IPS-18a (cell line): ENCODE measurements around the gene CITED4.
"Not testable (repeated sequence)": the region's sequence is repeated elsewhere in the genome, so short reads cannot be mapped to it uniquely, and the experiment has no call there.

Experiments
- H3K27ac ChIP-seq: one replicate; pipeline ENCODE4 v1.5.1; 2013; ENCODE audit warnings: low read length
- H3K27me3 ChIP-seq: one replicate; pipeline ENCODE4 v1.6.1; 2013; ENCODE audit warnings: mild to moderate bottlenecking, low read length; ENCODE audit not compliant: control insufficient read depth, insufficient read depth
- H3K36me3 ChIP-seq: one replicate; pipeline ENCODE4 v1.6.1; 2013; ENCODE audit warnings: low read depth, low read length; ENCODE audit not compliant: control insufficient read depth
- H3K4me1 ChIP-seq: one replicate; pipeline ENCODE4 v1.6.1; 2013; ENCODE audit warnings: low read depth, low read length; ENCODE audit not compliant: control insufficient read depth
- H3K4me3 ChIP-seq: one replicate; pipeline ENCODE4 v1.5.1; 2013; ENCODE audit warnings: low read length
- H3K9ac ChIP-seq: one replicate; pipeline ENCODE4 v1.6.1; 2013; ENCODE audit warnings: mild to moderate bottlenecking, low read length, moderate library complexity
- H3K9me3 ChIP-seq: one replicate; pipeline ENCODE4 v1.6.1; 2013; ENCODE audit warnings: low read depth, low read length; ENCODE audit not compliant: control insufficient read depth

The CITED4 gene

DNA sequence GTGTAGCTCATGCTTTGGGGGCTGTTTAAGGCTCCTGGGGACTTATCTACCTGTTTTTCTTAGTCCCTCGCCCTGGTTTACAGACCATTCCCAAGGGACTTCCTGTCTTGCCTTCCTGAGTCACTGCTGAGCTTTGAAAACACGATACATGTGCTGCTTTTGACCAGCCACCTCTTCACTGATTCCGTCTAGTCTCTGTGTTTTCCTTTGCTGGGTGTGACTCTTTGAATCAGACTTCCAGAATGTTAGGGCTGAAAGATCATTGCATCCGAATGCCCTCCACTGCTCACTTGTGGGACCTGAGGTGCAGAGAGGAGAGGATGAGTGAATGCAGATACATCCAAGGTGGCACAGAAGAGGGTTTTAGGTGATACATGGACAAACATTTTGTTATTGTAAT, 35.4 kb upstream of the CITED4 start:
- peaks cover 3% of the 10 kb centered on the region for H3K4me1 ChIP-seq
- H3K9ac ChIP-seq, result no peak overlapping the region
- H3K4me3 ChIP-seq, result no peak overlapping the region
- H3K27ac ChIP-seq, result no peak overlapping the region
- H3K36me3 ChIP-seq, result no peaks in the 10 kb centered on the region
- H3K9me3 ChIP-seq, result no peaks in the 10 kb centered on the region
- H3K27me3 ChIP-seq, result no peaks in the 10 kb centered on the region

DNA sequence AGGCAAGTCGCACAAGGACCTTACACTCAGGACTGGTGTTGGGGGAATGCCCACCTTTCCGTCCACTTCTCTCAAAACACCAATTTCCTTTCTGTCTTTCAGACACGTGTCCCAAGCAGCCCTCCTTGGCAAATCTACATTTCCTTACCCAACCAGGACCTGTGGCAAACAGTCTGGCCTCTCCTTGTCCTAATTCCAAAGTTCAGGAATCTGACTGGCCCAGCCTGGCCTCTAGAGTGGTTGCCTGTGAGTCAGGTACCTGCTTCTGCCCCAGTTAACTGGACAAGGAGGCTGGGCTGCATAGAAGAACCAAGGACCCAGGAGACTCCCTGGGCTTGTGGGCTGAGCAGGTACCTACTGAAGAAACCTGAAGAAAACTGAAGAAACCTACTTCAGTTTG, 34.3 kb upstream of the CITED4 start:
- Histone ChIP-seq H3K9me3 (no peaks in the 10 kb centered on the region), H3K27me3 (no peaks in the 10 kb centered on the region), H3K9ac (no peak overlapping the region), H3K27ac (no peak overlapping the region), H3K4me3 (no peak overlapping the region), H3K36me3 (no peaks in the 10 kb centered on the region), H3K4me1 (peaks cover 3% of the 10 kb centered on the region)

DNA sequence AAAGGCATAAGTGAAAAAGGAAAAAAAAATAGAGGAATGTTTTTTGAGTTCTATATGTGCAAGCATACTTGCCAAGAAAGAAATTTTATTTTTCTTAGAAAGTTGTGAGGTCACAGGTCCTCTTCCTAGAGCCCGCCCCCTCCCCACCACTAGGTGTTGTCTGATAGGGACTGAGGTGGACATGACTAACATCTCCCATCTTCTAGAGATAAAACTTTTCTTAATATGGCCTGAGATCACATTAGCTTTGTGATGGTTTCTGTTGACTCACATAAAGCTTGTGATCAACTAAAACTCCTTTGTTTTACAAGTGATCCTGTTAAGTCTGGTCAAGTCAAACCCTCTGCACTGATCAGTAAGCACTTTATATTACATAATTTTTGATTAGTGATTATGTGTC, 33.4 kb upstream of the CITED4 start:
- H3K27ac ChIP-seq, result no peak overlapping the region
- H3K4me3 ChIP-seq, result no peak overlapping the region
- H3K4me1 ChIP-seq, result peaks cover 3% of the 10 kb centered on the region
- H3K27me3 ChIP-seq, result no peaks in the 10 kb centered on the region
- no peak overlapping the region for H3K9ac ChIP-seq
- no peaks in the 10 kb centered on the region for H3K36me3 ChIP-seq
- no peaks in the 10 kb centered on the region for H3K9me3 ChIP-seq

DNA sequence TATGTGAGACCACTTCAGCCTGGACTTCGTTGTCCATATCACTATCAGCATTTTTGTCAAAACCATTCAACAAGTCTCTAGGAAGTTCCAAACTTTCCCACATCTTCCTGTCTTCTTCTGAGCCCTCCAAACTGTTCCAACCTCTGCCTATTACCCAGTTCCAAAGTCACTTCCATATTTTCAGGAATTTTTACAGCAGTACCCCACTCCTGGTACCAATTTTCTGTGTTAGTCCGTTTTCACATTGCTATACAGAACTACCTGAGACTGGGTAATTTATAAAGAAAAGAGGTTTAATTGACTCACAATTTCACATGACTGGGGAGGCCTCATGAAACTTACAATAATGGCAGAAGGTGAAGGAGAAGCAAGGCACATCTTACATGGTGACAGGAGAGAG, 32.7 kb upstream of the CITED4 start:
- not testable (repeated sequence) for H3K36me3 ChIP-seq, H3K9ac ChIP-seq, H3K4me1 ChIP-seq, H3K9me3 ChIP-seq, H3K27me3 ChIP-seq, H3K27ac ChIP-seq, H3K4me3 ChIP-seq

DNA sequence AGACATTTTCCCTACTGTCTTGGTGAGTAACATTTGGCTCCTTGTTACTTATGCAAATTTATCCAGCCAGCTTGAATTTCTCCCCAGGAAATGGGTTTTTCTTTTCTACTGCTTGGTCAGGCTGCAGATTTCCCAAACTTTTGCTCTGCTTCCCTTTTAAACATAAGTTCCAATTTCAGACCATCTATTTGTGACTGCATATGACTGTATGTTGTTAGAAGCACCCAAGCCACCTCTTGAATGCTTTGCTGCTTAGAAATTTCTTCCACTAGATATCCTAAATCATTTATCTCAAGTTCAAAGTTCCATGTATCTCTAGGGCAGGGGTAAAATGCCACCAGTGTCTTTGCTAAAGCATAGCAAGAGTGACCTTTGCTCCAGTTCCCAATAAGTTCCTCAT, 32.3 kb upstream of the CITED4 start:
- no peaks in the 10 kb centered on the region for H3K9me3 ChIP-seq
- no peaks in the 10 kb centered on the region for H3K36me3 ChIP-seq
- no peak overlapping the region for H3K4me3 ChIP-seq
- H3K27ac ChIP-seq, result no peak overlapping the region
- H3K4me1 ChIP-seq, result peaks cover 2% of the 10 kb centered on the region
- H3K27me3 ChIP-seq, result no peaks in the 10 kb centered on the region
- no peak overlapping the region for H3K9ac ChIP-seq

DNA sequence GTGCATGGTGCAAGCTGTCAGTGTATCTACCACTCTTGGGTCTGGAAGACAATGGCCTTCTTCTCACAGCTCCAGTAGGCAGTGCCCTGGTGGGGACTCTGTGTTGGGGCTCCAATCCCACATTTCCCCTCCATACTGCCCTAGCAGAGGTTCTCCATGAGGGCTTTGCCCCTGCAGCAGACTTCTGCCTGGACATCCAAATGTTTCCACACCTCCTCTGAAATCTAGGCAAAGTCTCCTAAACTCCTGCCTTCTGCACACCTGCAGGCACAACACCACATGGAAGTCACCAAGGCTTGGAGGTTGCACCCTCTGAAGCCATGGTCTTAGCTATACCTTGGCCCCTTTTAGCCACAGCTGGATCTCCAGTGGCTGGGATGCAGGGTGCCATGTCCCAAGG, 31.8 kb upstream of the CITED4 start:
- Histone ChIP-seq H3K4me3 (no peak overlapping the region), H3K27ac (no peak overlapping the region), H3K9ac (no peak overlapping the region), H3K4me1 (no peaks in the 10 kb centered on the region), H3K27me3 (no peaks in the 10 kb centered on the region), H3K36me3 (no peaks in the 10 kb centered on the region), H3K9me3 (no peaks in the 10 kb centered on the region)

DNA sequence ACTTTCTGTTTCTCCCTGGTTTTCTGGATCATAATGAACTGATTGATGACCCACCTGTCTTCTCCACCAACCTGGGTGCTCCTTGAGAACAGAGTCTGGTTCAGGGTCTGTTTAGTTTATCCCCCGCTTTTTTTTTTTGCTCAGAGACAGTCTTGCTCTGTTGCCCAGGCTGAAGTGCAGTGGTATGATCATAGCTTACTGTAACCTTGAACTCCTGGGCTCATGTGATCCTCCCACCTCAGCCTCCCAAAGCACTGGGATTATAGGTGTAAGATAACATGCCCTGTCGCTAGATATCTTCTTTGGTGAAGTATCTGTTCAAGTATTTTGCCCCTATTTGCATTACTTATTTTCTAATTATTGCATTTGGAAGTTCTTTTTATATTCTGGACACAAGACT, 30.2 kb upstream of the CITED4 start:
- no peaks in the 10 kb centered on the region for H3K4me1 ChIP-seq
- H3K27ac ChIP-seq, result no peak overlapping the region
- H3K27me3 ChIP-seq, result no peaks in the 10 kb centered on the region
- H3K36me3 ChIP-seq, result no peaks in the 10 kb centered on the region
- no peaks in the 10 kb centered on the region for H3K9me3 ChIP-seq
- H3K9ac ChIP-seq, result no peak overlapping the region
- no peak overlapping the region for H3K4me3 ChIP-seq

DNA sequence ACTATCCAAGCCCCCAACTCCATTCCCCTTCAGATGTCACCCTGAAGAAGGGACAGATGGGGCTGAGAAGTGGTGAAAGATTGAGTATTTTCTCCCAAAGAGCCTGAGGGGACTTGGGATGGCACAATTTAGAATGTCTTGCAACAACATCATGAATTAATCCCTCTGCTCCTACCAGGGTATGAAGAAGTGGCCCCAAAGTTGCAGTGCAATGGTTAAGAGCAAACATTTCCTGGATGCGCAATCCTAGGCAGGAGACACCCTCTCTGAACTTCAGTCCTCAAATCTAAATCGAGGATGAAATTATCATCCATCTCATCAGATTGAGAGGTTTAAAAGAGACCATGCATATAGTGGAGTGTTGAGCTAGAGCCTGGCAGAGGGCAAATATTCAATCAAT, 28.6 kb upstream of the CITED4 start:
- H3K9me3 ChIP-seq, result no peaks in the 10 kb centered on the region
- no peaks in the 10 kb centered on the region for H3K4me1 ChIP-seq
- no peaks in the 10 kb centered on the region for H3K27me3 ChIP-seq
- no peaks in the 10 kb centered on the region for H3K36me3 ChIP-seq
- H3K9ac ChIP-seq, result no peak overlapping the region
- H3K27ac ChIP-seq, result no peak overlapping the region
- no peak overlapping the region for H3K4me3 ChIP-seq

DNA sequence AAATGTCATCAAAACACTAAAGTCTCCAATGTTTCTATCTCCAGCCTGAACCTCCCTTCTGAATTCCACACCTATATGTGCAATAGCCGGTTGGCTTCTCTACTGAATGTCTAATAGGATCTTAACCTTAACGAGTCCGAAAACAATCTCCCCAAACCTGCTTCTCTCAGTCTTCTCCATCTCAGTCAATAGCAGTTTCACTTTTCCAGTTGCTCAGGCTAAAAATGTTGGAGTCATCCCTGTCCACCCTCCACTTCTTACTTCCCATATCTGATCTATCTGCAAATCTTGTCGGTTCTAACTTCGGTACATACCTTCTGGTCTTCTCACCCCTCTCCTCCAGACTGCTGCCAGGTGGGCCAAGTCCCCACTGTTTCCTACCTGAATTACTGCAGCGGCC, 25.5 kb upstream of the CITED4 start:
- Histone ChIP-seq H3K9ac (no peak overlapping the region), H3K9me3 (no peaks in the 10 kb centered on the region), H3K36me3 (no peaks in the 10 kb centered on the region), H3K4me1 (no peaks in the 10 kb centered on the region), H3K4me3 (no peak overlapping the region), H3K27ac (no peak overlapping the region), H3K27me3 (no peaks in the 10 kb centered on the region)

DNA sequence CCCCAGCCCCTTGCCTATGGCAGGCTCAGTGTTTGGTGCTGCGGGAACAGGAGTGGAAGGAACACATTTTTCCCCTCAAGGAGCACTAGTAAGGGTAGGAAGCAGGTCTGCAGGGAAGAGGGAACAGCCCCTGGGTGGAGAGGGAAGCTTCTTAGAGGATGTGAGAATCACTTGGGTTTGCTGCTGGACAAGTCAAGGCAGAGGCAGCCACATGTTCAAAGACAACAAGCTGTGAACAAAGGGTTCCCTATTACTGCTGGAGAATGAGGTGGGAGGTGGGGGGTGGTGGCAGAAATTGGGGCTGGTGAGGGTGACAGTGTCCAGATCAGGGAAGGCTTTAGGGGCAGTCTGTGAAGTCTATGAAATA, 24.8 kb upstream of the CITED4 start:
- no peak overlapping the region for H3K27ac ChIP-seq
- H3K4me3 ChIP-seq, result no peak overlapping the region
- H3K4me1 ChIP-seq, result no peaks in the 10 kb centered on the region
- no peaks in the 10 kb centered on the region for H3K27me3 ChIP-seq
- no peaks in the 10 kb centered on the region for H3K36me3 ChIP-seq
- H3K9ac ChIP-seq, result no peak overlapping the region
- no peaks in the 10 kb centered on the region for H3K9me3 ChIP-seq

DNA sequence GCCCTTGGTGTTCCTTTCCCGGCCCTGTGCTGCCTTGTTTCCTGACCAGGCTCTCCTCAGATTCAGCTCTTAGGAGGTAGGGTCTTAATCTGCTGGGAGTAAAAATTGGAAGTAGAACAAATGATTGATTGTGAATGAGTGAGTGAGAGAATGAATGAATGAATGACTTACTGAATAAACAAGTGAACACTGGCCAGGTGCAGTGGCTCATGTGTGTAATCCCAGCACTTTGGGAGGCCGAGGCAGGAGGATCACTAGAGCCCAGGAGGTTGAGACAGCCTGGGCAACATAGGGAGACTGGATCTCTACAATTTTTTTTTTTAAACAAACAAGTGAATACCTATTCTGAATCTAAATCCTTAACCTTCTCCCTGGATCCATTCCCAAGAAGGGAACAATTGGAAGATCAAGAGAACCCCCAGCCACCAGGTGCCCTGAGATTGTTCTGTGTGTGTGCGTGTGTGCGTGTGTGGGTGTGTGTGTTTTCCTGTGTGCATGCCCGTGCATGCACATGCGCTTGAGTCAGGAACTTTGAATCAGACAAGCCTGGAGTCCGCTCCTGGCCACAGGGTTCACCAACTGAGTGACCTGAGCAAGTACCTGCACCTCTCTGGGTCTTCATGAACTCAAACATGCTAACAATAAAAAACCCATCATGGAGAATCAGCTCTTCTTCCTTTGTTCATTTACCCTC, 24.3 kb upstream of the CITED4 start:
- no peaks in the 10 kb centered on the region for H3K36me3 ChIP-seq
- no peaks in the 10 kb centered on the region for H3K9me3 ChIP-seq
- H3K4me1 ChIP-seq, result no peaks in the 10 kb centered on the region
- H3K27ac ChIP-seq, result no peak overlapping the region
- no peaks in the 10 kb centered on the region for H3K27me3 ChIP-seq
- no peak overlapping the region for H3K9ac ChIP-seq
- H3K4me3 ChIP-seq, result no peak overlapping the region

DNA sequence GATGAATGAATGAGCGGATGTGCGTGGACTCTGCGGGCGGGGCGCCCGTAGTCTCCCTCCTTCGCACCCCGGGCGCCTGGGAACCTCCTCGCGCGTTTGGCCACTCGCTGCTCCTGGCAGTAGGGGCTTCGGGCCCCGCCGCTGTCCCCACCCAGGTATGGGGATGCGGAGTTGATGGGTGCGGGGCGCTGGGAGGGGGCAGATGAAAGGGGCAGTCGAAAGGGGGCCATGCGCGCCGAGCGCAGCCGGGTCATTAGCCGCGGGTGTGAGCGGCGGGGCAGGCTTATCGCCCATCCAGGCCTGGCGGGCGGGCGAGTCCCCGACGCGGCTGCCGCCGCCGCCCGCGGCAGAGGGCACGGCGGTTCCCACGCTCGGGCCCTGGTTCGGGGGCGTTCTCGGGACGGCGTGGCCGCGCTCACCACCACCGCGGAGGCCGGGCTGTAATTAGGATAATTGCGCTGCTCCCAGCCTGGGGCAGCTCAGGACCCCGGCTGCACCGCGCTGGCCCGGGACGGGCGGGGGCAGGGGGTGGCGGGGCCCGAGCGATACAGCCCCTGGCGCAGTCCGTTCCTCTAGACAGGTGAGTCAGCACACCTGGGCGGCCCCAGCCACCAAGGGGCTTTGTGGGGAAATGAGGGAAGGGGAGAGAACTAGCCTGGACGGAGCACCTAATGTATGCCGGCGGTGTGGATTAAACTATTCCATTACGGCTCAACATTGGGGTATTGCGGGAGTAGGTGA, 22.1 kb upstream of the CITED4 start:
- Histone ChIP-seq H3K9ac (no peak overlapping the region), H3K27me3 (no peaks in the 10 kb centered on the region), H3K36me3 (no peaks in the 10 kb centered on the region), H3K27ac (no peak overlapping the region), H3K9me3 (no peaks in the 10 kb centered on the region), H3K4me3 (no peak overlapping the region), H3K4me1 (peaks cover 4% of the 10 kb centered on the region)
